Right renal cortex interstitium (tissue), 3 donors: ENCODE results near the gene SDK1. TPM values are rescaled to one million over a fixed set of nuclear protein-coding genes. Genes with fewer than 3 reads are reported as not detected.

Experiments
- DNase-seq, 3 donors: peaks; one replicate each; pipeline ENCODE4 v3.0.0-alpha.2; 2013; ENCODE audit warnings: low read depth in 3 of 3, low spot score in 2 of 3
- polyA plus RNA-seq, 3 donors: library from polyadenylated mRNA; unstranded; fragments of 120-200 nt; gene quantifications; one replicate each; pipeline ENCODE4 v1.2.1, GENCODE V29; 2013; ENCODE audit not compliant: insufficient read length in 3 of 3

Gene SDK1
- polyA plus RNA-seq, 3 donors, result 5.8 to 7.5 (median 6.3) TPM

DNA sequence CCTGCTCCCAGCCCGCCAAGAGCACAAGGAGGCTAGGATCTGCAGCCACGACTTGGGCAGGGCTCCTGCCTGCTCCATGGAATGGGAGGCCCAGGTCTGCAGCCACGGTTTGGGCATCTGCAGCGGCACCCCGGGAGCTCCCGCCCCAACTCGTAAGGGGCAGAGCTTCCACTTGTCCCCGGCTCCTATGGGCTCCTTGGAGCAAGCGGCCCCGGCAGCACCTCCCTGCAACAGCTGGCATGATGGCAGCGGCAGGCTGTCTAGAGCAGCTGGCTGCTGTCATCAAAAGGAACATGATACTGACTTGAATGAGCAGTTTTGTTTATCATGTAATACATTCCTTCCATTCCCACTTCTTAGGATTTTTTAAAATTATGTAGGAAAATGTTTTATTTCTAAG is 697.0 kb downstream of the SDK1 start:
- DNase-seq, result no peak

DNA sequence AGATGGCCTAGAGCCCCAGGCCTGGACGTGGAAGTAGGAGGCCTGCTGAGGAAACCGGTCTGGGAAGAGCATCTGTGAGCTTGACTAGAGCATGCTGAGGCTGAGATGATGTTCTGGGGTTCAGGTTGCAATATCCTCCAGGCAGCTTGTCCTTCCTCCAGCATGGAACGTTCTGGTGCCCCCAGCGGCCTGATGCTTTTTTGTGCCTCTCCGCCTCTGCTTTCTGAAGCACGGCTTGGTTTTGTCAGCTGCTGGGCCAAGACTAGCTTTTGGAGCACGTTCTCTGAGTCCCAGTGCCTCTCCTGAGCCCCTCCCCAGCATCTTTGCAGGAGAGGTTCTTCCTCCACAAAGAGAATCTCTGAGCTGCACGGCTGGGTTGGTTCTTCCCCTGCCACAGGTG is 699.1 kb downstream of the SDK1 start:
- no peak for DNase-seq

DNA sequence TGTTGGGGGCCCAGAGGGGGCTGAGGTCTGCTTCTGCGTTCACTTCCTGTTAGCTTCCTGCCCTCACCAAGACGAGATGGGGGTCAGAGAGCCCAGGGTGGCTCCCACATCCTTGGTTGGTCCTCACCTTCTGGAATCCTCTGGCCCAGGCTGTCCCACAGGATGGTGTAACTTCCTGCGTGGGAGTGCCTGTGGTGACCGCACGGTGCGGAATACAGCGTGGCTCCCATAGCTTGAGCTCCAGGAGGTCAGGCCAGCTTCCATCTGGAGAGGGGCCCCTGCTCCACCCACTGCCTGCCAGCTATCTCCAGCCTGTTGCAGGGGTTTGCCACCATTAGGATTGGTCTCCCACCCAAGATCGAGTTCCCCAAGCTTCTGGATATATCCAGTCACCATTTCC is 699.9 kb downstream of the SDK1 start:
- DNase-seq, result no peak

DNA sequence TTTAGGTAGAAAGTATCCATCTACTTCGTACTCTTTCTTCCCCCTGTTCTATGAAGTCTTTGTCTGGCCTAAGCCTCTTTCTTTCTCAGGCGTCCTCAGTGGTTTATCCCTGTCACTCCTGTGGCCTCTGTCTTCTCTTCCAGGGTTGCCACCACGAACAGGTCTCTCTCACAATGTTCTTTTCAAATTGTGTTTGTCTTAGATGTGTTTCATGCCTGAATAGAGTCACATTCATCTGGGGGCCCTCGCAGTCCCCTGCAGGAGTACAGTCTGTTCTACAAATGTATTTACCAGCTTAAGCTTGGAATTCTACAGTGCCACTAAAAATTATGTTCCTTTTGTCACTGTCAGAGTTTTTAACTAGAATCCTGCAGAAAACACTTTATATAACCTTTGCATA is 700.7 kb downstream of the SDK1 start:
- no peak for DNase-seq

DNA sequence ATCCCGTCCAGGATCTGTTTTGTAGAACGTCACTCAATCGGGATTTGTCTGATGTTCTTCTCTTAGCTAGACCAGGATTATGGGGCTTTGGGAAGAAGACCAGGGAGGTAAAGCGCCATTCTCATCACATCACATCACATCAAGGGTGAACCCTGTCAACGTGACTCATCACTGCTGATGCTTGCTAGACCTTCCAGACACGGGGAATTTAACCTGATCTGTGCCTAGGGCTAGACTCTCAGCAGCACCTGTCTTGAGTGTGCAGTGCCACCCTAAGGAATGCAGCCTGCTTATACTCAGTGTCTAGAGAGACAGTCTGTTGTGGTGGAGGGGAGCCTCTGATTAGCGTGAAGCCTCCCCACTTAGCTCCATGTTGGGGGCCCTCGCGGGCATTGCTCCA is 702.5 kb downstream of the SDK1 start:
- no peak for DNase-seq

DNA sequence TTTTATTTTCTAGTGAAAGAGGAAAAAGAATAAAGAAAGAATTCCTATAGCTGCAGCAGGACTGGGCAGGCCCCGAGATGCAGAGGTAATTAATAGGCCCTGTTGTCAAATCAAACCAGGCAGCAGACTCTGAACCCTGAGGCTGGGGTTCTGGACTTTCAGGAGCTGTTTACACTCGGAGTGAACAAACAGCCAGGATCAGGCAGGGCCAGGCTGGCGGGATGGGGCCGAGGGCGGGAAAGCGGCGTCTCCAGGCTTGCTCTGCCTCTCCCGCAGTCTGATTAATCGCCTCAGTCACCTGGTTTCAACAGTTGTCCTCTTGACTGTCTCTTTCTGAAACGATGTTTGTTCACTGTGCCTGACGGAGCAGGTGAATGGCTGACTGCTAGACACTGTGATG is 705.6 kb downstream of the SDK1 start:
- no peak for DNase-seq

DNA sequence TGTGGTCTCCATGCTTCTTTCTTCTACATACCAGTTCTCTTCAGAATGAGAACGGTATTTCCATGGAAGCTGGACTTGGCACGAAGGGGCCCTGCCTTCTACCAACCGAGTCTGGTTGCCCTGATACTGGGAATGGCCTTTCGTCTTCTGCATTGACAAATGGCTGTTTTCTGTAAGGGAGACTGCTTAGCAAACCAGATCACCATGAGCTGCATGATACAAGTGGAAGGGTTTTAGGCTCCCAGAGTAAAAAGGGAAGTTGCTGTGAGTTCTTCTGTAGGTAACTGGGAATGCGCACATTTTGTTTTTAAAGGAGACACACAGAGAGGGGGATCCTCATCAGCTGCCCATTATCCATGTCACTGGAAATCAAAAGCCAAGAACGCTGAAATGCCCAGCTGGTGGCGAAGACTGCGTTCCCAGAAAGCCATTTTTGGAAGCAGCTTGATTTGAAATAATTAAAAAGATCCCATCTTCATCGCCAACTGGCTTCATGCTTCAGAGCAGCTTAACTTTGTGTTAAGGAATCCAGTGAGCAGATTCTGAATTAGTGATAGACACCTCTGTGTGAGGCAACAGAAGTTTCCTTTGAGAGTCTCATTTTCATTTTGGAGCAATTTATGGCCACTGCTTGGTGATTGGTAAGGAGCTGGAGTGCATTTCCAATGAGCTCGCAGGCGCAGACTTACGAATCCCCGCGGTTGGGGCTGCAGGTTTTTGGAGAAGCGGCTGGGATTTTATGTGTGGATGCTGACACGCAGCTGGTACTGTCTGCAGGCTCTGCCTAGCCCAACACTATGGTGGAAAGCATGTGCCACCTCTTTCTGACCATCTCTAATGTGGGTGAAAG is 708.4 kb downstream of the SDK1 start:
- DNase-seq, result no peak

DNA sequence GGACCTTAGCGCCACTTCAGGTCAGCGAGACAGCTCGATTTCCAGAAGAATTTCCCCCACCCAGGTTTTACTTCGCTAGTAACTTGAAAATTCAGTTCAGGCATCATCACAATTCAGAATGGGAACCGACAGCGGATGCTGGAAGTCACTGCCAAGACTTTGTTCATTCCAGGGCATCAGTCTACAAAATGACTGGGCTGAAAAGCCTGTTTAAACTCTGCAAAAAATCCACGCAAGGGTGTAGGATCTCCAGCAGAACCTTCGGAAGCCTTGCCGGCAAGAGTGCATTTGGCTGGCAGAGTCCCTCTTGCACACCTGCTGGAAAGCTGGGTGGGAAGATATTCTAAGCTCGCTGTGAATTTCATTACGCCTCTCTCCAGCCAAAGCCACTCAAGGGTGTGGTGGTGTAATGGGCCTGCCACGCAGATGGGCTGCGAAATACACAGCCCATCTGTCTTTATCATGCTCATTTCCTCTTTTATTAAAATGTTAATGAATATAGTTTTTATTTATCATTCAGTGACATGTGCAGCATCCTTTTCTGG is 709.1 kb downstream of the SDK1 start:
- DNase-seq, result no peak

DNA sequence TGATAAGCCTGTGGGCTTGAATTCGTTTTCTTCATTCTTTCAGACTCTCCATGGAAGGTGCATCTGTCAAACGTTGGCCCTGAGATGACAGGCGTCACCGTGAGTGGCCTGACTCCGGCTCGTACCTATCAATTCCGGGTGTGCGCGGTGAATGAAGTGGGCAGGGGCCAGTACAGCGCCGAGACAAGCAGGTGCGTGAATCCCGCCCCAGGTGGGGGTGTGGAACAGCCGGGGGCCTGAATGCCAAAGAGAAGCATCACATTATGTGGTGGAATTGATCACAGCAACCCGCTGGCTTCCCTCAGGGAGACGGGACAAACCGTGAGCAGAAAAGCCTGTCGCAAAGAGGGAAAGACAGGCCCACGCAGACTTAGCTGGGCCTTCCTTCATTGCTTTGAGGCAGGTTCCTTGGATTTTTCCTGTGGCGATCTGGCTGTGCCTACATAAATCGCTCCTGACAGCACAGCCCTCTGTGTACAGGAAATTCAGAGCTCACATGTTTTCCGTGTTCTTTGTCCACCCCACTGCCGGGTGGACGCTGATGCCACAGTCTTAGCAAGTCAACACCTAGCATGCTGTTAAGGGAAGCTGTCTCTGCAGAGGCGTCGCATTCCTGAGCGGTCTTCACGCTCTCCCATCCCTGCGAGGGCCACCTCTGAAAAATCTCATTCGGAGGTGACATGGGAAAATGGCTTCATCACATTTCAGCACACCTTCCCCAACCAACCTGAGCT is 710.0 kb downstream of the SDK1 start:
- no peak for DNase-seq

DNA sequence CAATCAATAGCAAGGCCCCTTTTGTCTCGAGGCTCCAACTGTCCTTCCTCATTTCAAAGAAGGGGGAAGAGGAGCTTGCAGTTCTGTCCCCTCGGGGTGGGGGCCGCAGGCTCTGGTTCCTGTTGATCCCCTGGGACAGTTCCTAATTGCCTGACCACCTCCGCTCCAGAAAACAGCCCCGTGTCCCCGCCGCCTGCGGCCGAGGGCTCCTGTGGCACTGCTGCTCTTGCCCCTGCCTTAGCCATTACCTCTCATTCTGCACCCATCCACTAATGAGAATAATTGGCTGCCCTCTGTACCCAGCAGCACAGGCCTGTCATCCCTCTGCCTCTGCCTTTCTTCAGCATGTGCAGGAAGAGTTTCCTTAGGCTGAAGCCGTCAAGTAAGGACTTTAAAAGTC is 712.7 kb downstream of the SDK1 start:
- no peak for DNase-seq

DNA sequence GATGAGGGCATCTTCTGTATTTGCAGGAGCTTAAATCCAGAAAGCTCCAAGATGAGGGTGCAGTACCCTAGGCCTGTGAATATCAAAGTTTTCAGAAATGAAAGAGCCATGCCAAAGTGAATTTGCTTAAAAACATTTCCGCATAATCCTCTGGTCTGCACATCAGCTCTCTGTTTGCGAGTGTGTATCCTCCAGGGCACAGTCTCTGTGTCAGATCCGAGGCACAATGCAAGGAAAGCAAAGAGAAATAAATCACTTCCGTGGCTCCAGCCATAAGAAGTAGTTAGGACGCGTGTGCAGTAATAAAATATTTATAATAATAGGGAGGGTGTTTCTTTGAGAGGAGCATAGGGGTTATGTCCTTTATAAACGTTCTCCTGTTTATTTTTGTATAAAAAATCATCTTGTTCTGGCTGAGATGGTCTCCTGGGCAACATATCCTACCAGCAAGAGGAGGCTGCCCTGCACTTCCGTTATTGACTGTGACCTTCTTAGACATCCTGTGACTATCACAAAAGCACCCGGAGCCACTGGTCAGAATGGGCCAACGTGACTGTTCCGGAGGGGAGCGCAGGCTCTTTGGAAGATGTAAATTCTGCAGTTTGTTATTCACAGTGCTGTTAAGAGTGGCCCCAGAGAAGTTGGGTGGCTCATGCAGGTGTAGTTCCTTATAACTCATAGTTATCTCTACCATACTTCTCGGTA is 713.4 kb downstream of the SDK1 start:
- no peak for DNase-seq

DNA sequence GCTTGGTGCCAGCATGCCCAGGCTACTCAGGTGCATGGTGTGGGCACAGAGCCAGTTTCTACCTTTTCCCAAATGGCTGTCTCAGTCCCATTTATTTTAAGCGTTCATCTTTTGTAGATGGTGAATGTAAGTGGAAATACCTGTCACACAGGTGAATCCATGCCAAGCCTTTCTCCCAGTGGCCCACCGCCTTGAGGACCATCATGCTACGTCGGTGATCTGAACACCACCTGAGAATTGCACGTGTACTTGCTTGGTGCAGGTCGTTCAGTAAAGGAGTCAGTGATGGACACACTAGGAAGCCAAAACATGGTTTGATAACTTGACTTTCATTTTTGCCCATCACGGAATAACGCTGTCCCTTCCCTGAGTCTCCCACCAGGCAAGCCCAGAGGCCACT is 714.3 kb downstream of the SDK1 start:
- no peak for DNase-seq

DNA sequence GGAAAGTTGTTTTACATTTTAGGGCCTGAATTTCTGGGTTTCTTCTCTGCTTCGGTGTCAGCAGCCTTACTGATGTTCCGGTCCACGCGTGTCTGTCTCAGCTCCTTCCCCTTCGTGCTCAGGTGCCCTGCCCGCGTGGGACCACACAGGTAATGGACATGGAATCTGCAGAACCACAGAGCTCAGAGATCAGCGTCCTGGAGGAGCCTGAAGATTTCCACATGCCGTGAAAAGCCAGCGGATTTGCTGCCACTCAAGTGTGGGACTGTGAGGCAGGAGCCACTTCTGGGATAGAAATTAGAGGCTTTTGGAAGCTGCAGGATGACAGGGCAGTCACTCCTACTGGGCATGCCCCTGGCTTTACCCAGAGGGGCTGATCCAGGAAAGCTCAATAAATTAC is 714.9 kb downstream of the SDK1 start:
- no peak for DNase-seq

DNA sequence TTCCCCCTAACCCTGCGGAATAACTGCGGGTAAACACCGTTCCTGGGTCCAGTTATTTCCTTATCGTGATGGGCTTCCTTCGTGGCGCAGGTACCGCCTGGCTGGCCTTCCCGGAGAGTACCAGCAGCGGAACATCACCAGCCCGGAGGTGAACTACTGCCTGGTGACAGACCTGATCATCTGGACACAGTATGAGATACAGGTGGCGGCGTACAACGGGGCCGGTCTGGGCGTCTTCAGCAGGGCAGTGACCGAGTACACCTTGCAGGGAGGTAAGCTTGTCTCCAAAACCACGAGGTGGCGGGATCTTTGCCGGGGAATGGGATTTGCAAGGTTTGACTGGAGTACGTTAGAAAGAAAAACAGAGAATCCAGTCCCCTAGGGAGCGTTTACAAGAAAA is 716.0 kb downstream of the SDK1 start:
- no peak for DNase-seq

DNA sequence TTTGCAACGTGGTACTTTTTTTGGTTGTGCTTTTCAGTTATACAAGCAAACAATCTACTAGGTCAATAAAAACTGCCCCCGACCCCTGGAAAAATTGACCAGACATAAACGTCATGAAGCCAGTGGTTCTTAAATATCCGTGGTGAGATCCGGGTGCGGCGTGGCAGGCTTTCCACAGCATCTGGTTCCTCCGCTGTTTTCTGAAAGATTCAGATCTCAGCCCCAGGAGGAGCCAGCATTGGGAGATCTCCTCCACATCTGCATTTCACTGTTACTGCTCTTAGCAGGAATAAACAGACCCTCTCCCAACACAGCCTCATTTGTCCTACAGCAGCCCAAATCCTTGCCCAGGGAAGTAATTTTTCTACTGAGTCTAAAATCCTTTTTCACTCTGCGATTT is 716.7 kb downstream of the SDK1 start:
- no peak for DNase-seq

DNA sequence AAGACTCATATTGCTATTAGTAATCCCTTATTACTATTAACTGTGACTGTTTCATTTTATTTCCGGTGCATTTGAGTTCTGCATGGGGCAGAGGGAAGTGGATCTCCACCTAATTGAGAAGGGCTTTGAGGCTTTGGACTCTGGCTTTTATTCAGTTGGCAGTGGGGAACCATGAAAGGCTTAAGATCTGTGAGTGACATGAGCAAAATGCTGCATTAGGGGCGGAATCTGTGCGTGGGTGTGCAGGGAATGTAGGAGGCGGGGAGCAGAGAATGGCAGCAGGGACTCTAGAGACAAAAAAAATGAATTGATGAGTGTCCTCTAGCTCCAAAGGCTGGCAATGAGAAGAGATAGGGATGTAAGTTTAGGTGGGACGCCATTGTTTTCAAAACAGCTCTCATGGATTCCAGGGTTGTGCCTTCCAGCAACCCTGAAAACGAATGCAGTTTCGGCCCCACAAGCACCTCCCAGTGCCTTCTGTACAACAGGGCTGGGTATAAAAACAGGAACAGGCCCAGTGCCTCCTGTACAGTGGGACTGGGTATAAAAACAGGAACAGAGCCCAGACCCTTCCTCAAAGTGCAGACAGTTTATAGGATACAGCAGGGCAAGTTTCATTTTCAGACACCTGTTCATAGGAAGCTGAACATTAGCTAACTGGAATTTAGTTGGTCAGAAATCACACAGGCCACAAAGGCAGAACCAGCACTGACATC is 717.7 kb downstream of the SDK1 start:
- no peak for DNase-seq

DNA sequence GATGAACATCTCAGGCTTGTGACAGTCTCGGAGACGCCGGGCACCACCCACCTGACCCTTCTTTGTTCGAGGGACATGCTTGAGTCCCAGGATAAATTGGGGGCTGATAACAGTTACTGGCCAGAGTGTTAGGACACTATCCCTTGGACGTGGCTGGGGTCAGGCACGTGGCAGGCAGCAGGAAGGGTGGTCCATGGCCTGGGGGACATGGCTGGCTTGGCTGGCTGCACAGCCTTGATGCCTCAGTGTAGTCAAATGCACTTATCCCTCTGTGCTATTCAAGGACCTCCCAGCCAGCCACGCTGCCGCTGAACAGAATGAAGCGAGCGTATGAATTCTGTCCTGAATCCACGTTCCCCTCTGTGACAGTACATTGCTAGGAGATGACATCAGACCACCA is 719.0 kb downstream of the SDK1 start:
- DNase-seq, result no peak

DNA sequence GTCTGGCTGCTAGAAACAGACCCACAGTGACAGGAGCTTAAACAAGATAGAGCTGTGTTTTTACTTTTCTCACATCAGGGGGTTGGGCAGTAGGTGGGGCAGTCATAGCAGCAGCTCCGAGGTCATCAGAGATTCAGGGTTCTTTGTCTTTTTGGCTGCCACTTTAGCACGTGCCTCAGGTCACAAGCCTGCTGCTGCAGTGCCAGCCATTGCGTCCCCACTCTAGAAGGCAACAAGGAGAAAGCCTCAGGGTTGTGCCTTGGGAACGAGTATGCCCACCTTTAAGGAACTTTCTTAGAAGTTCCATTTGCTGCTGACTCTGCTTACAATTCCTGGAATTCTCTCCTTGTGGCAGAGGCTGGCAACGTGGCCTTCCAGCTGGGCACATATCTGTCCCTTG is 720.4 kb downstream of the SDK1 start:
- no peak for DNase-seq

DNA sequence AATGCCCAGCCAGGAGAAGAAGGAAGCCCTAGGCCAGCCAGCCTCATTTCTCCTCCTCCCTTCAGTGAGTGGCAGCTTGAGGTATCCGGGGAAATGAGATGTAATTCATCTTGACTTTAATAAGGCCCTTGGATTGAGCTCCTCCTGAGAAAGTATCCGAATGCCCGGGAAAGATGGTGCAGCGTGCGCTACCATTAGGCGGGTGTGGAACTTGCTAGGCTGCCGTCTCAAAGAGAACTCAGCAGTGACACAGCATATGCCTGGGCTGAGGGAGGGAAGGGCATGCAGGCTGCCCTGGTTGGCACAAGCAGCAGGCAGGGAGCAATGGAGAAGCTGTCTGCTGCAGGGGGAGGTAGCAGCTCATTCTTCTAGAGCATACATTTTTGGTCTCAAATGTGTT is 721.2 kb downstream of the SDK1 start:
- DNase-seq, result no peak

DNA sequence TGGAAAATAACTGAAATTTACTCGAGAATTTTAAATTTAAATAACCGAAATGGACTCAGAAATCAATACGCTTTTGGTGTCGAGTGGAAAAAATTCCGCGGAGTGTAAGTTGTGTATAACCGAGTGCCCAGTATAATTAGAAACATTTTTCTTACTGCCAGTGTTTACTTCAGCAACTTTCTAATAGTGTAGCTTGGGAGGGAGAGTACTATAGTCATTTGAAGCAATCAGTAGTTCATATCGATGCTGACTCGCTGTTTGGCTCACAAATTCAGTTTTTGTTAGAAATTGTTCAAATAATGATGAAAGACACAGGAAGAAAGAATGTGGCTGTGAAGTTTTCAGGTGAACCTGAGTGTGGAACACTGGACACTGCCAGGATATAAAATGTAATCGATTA is 722.5 kb downstream of the SDK1 start:
- DNase-seq, result no peak

DNA sequence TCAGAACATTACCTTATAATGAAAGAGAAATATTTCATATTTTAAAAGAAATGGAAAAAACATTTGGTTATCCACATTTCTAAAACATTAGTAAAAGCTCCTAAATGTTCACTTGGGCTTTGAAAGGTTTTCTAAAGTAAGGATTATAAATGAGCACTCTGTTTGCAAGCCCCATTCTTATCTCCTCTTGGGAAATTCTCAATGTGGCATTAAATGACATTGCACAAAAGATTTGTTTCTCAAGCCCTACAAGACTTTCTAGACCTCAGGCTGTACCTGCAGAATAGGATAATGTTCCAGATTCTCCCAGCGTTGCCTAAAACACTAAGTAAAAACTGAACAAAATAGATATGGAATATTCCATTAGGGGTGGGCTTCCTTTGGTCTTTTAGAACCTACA is 723.1 kb downstream of the SDK1 start:
- no peak for DNase-seq
